Activated CD4-positive, alpha-beta T cell treated with anti-CD3 and anti-CD28 coated beads for 24 hours (primary cell): ENCODE results near the gene MMP1.

Experiments
- DNase-seq, 2 donors: peaks; one replicate each; pipeline ENCODE4 v3.0.0-alpha.2; 2020; ENCODE audit warnings: low read depth in 2 of 2

Gene MMP1

DNA sequence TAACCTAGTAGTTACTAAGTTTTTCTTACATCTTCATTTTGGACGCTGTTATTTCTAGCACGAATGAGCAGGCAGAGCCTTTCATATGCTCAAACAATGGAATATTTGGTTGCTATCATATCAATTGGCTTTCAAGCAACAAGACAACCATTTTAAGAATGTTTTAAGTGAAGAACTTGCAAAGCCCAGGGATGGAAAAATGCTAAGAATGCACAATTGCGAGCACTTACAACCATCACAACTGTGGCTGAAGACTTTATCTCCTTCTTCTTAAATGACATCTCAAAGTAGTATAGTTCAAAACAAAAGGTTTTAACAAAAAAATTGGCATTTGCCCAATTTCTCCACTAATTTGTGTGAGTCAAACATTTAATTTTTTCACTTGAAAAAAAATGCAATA, 8.3 kb upstream of the MMP1 start:
- no peak for DNase-seq

DNA sequence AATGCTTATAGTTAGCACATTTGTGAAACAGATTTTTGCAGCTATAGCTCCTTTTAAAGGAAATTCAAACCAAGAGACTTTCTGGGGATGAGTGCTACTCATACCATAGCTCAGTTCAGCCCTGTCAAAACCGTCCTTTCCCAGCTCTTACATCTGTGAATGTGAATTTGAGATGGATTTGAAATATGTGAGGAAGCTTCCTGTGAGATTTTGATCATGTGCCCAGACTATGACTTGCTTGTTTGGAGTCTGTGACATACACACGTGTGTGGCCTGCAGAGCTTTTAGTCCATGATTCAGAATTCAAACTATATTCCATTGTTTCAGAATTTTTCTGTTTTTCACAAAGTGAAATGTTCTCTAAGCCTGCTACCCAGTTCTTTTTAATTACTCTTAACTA, 4.4 kb upstream of the MMP1 start:
- no peak for DNase-seq

DNA sequence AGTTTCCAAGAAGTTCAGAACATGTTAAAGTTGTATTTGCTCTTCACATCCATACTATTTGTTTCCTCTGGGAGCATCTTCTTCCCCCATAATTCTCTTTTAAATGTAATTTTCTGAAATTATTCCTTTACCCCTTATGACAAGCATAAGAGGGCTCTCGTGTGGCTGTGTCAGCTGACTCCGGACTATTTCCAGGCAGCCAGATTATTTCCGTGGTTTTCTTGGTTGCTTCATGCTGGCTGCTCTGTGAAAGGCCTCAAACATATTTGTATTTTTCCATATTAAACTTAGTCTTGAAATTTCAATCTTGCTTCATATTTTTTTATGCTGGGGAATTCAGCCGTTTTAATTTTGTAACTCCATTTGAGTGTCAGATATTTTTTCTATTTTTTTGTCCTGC, 2.8 kb upstream of the MMP1 start:
- no peak for DNase-seq

DNA sequence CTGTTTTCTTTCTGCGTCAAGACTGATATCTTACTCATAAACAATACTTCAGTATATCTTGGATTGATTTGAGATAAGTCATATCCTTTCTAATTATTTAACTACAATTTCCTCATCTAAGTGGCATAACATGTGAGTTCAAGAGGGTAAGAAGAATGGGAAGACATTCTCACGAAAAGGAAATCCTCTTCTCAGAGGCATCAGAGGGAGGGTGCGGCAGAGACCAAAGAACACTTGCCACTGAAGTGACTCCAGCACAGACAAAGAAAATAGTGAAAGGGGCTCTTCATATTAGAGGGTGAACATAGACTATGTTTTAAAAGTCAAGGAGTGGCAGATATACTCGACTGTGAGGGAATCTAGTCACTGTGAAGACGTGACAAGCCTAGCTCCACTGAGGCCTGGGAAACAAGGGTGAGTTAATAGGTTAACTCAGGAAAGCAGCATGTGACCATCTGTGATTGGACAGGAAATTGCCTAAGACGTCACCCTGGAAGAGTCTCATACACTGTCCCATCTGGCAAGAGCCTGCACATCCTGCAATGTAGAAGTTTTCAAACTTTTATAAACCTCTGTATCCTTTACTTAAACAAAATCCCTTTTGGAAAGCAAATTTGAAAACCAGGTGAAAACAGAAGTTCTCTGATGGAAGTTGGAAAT, 1.9 kb upstream of the MMP1 start:
- no peak for DNase-seq

DNA sequence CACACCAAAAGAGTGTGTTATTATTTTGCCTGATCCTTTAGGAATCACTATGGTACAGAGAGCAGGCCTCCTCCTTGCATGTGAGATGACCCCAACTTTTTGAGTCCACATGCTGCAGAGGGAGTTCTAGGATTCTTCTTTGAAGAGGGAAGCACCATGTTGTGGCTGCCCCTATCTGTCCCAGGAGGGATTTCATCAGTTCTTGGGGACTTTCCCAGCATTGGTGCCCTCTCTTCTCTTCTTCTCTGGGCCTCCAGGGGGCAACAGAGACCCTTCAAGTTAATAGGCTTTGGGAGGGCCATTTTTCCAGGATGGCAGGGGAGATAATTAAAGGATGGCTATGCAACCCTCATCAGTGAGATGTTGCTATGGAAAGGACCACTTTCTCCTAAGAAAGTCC, 3.6 kb downstream of the MMP1 start:
- no peak for DNase-seq

DNA sequence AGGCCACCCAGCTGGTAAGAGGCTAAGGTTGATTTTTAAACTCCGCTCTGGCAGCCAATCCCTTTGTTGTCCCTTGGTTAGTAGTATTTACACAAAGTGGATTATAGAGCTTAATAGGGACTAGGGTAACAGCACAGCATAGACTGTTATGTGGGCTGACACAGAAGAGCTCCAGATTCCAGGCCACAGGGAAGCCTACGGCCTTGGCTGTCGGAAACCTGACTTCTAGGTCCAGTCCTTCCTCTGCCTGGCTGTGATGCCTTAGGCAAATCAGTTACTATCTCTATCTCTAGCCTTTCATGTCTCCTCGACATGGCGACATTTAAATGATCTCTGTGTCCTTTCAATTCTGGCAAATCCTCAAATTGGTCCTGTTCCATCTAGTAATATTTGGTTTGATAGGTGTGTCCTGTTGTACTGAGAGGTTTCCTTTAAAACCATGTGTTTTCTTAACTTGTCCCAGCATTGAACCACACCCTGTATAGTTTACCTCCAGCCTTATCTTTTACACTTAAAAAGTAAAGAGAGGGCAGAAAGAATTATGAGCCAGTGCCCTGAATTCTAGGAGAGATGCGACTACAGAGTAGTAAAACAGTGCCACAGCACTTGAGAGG, 4.2 kb downstream of the MMP1 start:
- DNase-seq, result no peak

DNA sequence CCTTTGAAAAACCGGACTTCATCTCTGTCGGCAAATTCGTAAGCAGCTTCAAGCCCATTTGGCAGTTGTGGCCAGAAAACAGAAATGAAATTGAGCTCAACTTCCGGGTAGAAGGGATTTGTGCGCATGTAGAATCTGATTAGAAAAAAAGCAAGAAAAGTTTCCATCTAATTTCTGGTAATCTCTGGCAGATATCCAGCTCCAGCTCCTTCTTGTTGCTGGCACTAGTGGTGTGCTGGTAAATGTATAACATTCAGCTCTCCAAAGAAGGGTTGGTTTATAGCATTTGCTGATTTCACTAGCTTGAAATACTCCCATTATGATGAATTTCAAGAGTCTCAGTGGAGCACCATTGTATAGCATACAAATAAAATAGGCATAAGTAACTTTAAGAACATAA, 5.4 kb downstream of the MMP1 start:
- no peak for DNase-seq

DNA sequence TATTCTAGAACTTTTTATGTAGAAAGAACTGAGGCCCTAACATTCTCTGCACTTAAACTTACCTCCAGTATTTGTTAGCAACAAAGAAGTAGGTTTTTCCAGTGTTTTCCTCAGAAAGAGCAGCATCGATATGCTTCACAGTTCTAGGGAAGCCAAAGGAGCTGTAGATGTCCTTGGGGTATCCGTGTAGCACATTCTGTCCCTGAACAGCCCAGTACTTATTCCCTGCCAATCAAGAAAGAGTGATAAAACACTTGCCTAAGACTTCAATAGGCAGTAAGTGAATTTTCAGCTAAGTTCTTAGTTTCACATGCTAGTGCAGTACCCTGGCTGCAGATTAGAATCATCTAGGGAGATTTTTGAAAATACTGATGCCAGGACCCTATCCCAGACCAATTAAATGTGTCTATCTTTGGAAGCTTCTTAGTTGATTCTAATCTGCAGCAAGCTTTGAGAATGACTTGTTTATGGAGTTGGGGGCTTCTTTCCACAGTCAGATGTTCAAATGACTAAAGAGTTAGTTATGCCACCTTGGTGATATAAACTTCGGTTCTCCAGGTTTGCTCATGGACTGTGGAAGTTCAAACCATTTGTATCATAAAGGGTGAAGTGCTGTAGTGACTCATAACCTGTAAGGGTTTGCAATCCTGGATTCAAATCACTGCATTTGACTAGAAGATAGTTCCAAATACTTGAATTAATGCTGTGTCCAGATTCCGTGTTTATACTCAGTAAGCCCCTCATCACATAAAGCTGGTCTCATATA, 6.5 kb downstream of the MMP1 start:
- no peak for DNase-seq

DNA sequence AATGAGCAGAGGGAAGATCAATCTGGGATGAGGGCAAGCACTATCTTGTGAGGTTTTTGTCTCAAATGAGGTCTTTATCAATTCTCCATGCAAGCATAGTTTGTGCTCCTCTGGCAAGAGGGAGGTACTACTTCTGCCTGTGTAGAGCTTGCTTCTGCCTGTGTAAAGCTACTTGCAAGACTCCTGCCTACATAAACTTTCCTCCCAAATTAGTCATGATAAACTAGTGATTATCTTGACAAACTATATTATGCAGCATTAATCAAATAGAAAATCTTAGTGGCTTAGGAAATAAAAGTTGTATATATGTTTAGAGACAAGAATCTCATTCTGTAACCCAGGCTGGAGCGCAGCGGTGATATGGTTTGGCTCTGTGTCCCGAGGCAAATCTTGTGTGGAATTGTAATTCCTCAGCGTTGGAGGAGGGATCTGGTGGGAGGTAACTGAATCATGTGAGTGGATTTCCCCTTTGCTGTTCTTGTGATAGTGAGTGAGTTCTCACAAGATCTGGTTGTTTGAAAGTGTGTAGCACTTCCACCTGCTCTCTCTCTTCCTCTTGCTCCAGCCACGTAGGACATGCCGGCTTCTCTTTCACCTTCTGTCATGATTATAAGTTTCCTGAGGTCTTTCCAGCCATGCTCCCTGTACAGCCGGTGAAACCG, 9.5 kb downstream of the MMP1 start:
- DNase-seq, result no peak

DNA sequence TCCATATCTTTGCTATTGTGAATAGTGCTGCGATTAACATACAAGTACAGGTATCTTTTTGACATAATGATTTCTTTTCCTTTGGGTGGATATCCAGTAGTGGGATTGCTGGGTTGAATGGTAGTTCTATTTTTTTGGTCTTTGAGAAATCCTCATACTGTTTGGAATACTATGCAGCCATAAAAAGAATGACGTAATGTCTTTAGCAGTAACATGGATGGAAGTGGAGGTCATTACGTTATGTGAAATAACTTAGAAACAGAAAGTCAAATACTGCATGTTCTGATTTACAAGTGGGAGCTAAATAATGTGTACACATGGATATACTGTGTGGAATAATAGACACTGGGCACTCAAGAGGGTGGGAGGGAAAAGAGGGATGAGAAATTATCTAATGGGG, 13.6 kb downstream of the MMP1 start:
- no peak for DNase-seq

DNA sequence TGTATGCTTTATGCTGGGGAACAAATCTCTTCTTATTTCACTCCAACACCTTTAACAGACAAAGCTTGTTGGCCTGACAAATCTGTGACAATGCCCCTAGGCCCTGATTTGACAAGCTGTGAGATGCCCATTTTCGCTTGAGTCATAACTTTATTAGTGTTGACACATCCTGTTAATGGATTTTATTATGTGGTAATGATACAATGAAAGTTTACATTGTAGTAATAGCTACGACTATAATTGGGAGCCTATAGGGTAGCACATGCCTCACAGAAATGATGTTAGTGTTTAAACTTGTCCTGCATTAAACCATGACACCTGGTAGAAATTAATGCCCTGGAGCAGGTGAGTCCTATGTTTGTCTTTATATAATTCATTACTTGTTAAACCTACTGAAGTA, 14.2 kb downstream of the MMP1 start:
- DNase-seq, result no peak

DNA sequence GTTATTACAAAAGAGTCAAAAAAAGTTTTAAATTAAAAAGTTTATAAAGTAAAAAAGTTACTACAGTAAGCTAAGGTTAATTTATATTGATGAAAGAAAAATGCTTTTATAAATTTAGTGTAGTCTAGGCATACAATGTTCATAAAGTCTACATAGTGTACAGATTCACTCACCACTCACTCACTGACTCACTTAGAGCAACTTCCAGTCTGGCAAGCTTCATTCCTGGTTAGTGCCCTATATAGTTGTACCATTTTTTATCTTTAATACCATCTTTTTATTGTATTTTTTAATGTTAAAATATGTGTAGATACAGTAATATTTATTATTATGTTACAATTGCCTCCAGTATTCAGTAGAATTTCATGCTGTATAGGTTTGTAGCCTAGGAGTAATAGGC, 14.9 kb downstream of the MMP1 start:
- DNase-seq, result no peak

DNA sequence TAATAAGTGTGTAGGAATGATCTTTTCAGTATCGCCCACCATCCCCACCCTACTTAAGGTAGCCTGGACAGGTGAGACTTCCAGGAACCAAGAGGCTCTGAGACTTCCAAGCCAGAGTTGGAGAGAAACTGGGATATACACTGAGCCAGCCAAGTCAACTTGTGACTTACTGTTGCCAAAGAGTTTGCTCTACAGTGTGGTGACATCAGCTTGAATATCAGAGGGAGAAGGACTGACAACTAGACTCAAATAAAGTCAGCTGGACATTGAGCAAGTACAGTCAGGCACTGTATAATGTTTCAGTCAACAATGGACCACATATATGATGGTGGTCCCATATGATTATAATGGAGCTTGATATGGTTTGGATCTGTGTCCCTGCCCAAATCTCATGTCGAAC, 16.3 kb downstream of the MMP1 start:
- no peak for DNase-seq

DNA sequence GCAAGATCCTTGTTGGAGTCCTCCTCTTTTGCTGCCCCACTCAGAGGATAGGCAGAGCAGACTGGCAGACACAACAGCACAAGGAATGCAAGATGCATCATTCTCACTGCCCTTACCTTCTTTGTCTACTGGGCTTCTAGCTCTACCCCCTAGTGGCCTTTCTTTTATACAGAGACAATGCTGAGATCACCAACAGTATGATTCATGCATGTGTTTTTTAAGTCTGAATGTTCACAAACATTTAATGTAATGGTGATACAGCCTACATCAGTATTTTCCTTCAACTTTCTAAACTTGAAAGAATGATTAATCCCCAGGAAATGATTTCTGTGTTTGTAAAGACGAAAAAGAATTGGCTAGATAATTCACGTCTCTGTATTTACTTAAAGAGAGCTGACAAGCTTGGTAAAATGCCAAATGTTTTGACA, 17.5 kb downstream of the MMP1 start, which contains the start of gene MMP10:
MMP10 (minus strand) TSS at position 138 of the 428 bp plus-strand sequence; CDS start at position 101, 37 bp downstream.
- DNase-seq, result no peak

DNA sequence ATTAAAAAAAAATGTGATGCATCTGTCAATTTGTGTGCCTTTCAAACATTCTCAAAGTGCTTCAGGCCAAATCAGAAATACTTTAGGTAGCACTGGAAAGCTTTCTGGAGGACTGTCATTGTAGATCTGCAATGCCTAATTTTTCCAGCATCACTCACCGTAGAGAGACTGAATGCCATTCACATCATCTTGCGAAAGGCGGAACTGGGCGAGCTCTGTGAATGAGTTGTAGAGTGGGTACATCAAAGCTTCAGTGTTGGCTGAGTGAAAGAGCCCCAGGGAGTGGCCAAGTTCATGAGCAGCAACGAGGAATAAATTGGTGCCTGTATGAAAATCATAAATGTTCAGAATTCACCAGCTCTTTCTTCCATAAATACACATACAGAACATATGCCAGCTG, 21.5 kb downstream of the MMP1 start:
- DNase-seq, result no peak

DNA sequence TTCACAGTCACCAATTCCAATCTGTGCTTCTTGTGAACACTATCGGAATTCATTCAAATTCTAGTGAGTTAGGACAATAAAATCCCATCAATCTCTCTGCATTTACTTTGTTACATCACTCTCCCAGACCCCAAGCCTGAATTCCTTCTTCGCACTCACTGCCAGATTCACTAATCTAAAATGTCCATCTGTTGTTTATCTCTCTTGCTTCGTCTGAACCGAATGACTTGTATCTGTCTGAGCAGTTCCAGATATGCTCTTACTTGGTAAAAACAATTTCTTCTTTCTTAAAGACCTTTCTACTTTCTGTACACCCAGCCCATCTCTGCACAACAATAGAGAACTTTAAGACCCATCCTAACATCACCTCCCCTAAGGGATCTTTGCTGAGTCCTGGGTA, 24.6 kb downstream of the MMP1 start:
- no peak for DNase-seq

DNA sequence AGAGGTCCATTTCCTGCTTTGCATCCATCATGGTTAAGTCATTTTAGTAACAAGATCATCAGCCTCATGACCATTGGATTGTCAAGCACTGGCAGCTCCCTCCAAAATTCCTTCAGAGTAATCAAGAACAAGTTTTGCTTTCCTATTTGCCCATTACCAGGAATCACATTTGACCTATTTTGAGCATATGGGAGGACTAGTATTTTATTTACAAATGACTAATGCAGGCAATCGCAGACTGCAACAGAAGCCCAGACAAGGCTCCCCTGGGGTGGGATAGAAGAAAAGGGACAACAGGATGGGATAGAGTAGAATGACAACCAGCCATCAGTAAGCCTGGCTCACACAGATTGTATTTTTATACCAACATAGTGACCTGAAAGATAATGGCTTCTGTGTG, 26.6 kb downstream of the MMP1 start:
- no peak for DNase-seq

DNA sequence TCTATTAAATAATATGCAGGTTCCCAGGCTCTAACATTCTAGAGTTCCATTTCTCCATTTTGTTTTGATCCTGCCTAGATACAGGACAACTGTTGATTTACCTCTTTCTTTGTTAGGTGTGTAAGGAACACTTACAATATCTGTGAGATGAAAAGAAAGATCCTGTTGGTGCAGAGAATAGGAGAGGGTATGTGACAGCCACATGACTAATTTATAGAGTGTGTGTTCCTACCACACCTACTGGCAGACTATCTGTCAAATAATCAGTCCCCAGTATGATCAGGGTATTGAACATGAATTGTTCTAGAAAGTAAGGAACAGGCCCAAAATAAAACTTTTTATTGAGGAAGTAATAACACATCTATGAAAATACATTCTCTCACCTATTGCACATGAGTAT, 27.8 kb downstream of the MMP1 start:
- DNase-seq, result no peak

DNA sequence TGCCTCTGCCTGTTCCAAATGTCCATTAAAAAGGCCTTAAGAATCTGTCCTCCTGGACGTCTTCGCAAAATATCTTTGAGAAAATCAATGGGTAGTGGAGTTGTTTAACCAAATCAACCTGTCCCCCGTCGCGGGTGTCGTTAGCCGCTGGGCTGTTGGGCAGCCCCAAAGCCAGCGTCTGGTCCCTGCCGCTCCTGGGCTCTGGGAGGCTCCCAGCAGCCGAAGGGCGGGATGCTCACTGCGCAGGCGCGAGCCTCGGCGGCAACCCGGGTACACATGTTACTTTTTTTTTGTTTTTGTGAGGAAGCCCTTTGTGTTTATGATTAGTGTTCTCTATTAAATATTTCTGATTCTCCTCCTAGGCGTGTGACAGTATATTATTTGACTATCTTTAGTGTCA, 30.2 kb downstream of the MMP1 start:
- DNase-seq, result no peak

DNA sequence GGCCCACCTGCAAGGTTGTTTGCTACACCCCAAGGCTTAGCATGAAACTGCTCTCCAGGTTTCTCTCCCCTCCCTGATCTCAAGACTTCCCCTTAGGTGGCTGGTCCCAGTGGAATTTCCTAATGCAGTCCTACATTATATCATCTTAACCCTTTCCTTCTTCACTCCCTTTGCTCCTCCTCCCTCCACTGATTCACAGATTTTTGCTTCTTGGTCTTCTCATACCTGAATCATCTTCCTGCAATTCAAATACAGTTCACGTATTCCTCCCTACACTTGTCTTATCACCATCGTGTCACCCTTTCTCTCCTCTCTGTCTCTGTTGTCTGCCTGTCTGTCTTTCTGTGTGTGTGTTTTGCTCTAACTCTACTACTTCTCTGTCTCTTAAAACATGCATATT, 34.5 kb downstream of the MMP1 start:
- DNase-seq, result no peak

DNA sequence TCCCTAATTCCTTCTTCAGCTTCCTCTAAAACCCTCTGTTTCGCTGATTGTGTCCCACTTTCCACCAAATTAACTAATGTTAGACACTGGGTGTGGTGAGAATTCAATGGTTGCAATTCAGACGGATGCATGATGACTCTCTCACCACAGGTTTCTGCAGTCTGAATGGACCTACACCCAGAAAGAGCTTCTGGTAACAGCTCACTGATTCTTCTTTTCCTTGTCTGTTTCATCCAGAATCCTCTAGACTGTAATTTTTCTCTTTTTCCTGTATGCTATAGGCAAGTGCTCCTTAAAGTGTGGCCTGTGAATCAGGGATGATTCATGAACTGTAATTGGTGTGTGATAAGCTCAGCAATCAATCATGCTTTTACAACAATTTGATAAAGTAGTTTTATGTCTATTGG, 35.6 kb downstream of the MMP1 start:
- no peak for DNase-seq

DNA sequence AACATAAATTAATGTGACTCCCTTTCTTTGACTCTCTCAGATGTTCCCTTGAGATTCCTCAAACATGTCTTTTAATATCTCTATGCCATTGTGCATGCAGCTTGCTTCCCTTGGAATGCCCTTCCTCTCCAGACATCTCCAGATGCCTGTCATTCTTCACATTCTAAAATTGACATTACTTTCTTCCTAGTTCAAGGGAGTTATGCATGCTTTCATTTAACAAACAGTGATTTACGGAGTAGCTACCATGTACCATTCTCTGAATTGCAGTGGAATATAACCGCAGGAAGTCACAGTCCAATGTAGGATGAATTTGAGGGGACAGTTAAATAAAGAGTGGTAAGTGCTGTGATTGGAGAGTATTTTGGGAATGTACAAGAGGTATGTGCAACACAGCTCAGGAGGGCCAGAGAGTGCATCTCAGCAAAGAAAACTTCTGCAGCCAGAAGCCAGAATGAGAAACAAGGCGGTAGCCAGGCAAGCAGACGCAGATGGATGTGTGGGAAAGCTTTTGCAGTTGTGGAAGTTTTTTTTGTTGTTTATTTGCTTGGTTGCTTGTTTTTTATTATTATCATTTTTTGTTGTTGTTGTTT, 36.2 kb downstream of the MMP1 start:
- DNase-seq, result no peak
